ENCODE measurements around the gene FGG.
"Not testable (repeated sequence)": the region's sequence is repeated elsewhere in the genome, so short reads cannot be mapped to it uniquely, and the experiment has no call there.

Gene FGG

DNA sequence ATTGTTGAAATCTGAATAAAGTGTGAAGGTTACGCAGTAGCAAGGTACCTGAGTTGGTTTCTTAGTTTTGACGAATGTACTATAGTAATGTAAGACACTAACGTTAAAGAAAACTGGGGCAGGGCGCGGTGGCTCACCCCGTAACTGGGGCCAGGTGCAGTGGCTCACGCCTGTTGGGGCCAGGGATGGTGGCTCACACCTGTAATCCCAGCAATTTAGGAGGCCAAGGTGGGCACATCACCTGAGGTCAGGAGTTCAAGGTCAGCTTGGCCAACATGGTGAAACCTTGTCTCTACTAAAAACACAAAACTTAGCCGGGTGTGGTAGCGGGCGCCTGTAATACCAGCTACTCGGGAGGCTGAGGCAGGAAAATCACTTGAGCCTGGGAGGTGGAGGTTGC is 15.2 kb downstream of the FGG start:
- H3K23ac ChIP-seq (ENCODE audit: low read length in 2 of 2); H4K91ac ChIP-seq (ENCODE audit: low read length); DNase-seq; H3K27ac ChIP-seq (ENCODE audit: low read length, poor library complexity, severe bottlenecking); H3K18ac ChIP-seq (ENCODE audit: low read depth in 1 of 2, low read length in 2 of 2); H3K4me3 ChIP-seq (ENCODE audit: insufficient read depth in 1 of 2, low read depth in 1 of 2, low read length in 2 of 2); H3K4me2 ChIP-seq (ENCODE audit: low read length, poor library complexity, severe bottlenecking); H3K27me3 ChIP-seq (ENCODE audit: control insufficient read depth in 1 of 2, insufficient read depth in 1 of 2, low read length in 2 of 2); H3K9ac ChIP-seq (ENCODE audit: low read length); H3K36me3 ChIP-seq (ENCODE audit: control insufficient read depth in 1 of 2, insufficient read depth in 2 of 2, low read depth in 1 of 2, low read length in 2 of 2); H2AK5ac ChIP-seq (ENCODE audit: low read length, severe bottlenecking); H2BK15ac ChIP-seq (ENCODE audit: low read depth, poor library complexity, severe bottlenecking); H2BK12ac ChIP-seq (ENCODE audit: low read length in 2 of 2); H3K79me1 ChIP-seq (replicated peaks; ENCODE audit: low read length, poor library complexity, severe bottlenecking); H3K4me1 ChIP-seq (ENCODE audit: control insufficient read depth, insufficient read depth, low read depth, low read length); H3K14ac ChIP-seq (ENCODE audit: low read length in 2 of 2); H2BK120ac ChIP-seq (ENCODE audit: low read depth, low read length); H2AFZ ChIP-seq (ENCODE audit: low read depth, low read length); H3K9me3 ChIP-seq (ENCODE audit: control insufficient read depth, low read length); H4K8ac ChIP-seq (ENCODE audit: low read length); H3K4ac ChIP-seq (ENCODE audit: low read depth in 1 of 2, low read length in 2 of 2); H2BK5ac ChIP-seq (ENCODE audit: low read depth, low read length, poor library complexity, severe bottlenecking): not testable (repeated sequence)
- 94% methylated on average over 11 of the region's 11 CpGs for WGBS

- no peak overlapping the region for H3K4me2 ChIP-seq (ENCODE audit: low read length, poor library complexity, severe bottlenecking)
- peaks cover 0 to under 1% of the 10 kb centered on the region in 2 experiments for H3K27me3 ChIP-seq (ENCODE audit: control insufficient read depth in 1 of 2, insufficient read depth in 1 of 2, low read length in 2 of 2)
Observed at GRCh38 chr4:154595807-154596206, 16.6 kb downstream of the FGG start.

GRCh38 chr4:154594343-154594742 is 18.1 kb downstream of the FGG start:
- WGBS, result 85% methylated on average over 3 of the region's 3 CpGs
- H3K9me3 ChIP-seq (ENCODE audit: control insufficient read depth, low read length); H3K14ac ChIP-seq (ENCODE audit: low read length in 2 of 2); H3K4me3 ChIP-seq (ENCODE audit: insufficient read depth in 1 of 2, low read depth in 1 of 2, low read length in 2 of 2); DNase-seq; H3K23ac ChIP-seq (ENCODE audit: low read length in 2 of 2); H3K79me1 ChIP-seq (replicated peaks; ENCODE audit: low read length, poor library complexity, severe bottlenecking); H2BK12ac ChIP-seq (ENCODE audit: low read length in 2 of 2); H3K4me2 ChIP-seq (ENCODE audit: low read length, poor library complexity, severe bottlenecking); H4K8ac ChIP-seq (ENCODE audit: low read length); H2BK15ac ChIP-seq (ENCODE audit: low read depth, poor library complexity, severe bottlenecking); H3K4me1 ChIP-seq (ENCODE audit: control insufficient read depth, insufficient read depth, low read depth, low read length); H3K4ac ChIP-seq (ENCODE audit: low read depth in 1 of 2, low read length in 2 of 2); H2AK5ac ChIP-seq (ENCODE audit: low read length, severe bottlenecking); H2AFZ ChIP-seq (ENCODE audit: low read depth, low read length); H2BK120ac ChIP-seq (ENCODE audit: low read depth, low read length); H4K91ac ChIP-seq (ENCODE audit: low read length); H3K18ac ChIP-seq (ENCODE audit: low read depth in 1 of 2, low read length in 2 of 2); H2BK5ac ChIP-seq (ENCODE audit: low read depth, low read length, poor library complexity, severe bottlenecking); H3K27ac ChIP-seq (ENCODE audit: low read length, poor library complexity, severe bottlenecking); H3K36me3 ChIP-seq (ENCODE audit: control insufficient read depth in 1 of 2, insufficient read depth in 2 of 2, low read depth in 1 of 2, low read length in 2 of 2); H3K9ac ChIP-seq (ENCODE audit: low read length): not testable (repeated sequence)
- H3K27me3 ChIP-seq (ENCODE audit: control insufficient read depth in 1 of 2, insufficient read depth in 1 of 2, low read length in 2 of 2), result peaks cover 0 to 14% of the 10 kb centered on the region in 2 experiments

More at GRCh38 chr4:154595807-154596206, 16.6 kb downstream of the FGG start:
- Histone ChIP-seq H3K18ac (ENCODE audit: low read depth in 1 of 2, low read length in 2 of 2) (no peak overlapping the region), H3K4me3 (ENCODE audit: insufficient read depth in 1 of 2, low read depth in 1 of 2, low read length in 2 of 2) (no peak overlapping the region), H3K79me1 (replicated peaks; ENCODE audit: low read length, poor library complexity, severe bottlenecking) (no peaks in the 10 kb centered on the region), H3K23ac (ENCODE audit: low read length in 2 of 2) (no peak overlapping the region), H3K36me3 (ENCODE audit: control insufficient read depth in 1 of 2, insufficient read depth in 2 of 2, low read depth in 1 of 2, low read length in 2 of 2) (no peaks in the 10 kb centered on the region), H3K27ac (ENCODE audit: low read length, poor library complexity, severe bottlenecking) (no peak overlapping the region), H2AK5ac (ENCODE audit: low read length, severe bottlenecking) (no peak overlapping the region), H3K14ac (ENCODE audit: low read length in 2 of 2) (no peak overlapping the region), H2BK15ac (ENCODE audit: low read depth, poor library complexity, severe bottlenecking) (no peak overlapping the region), H2BK120ac (ENCODE audit: low read depth, low read length) (no peak overlapping the region), H2BK12ac (ENCODE audit: low read length in 2 of 2) (no peak overlapping the region), H3K9me3 (ENCODE audit: control insufficient read depth, low read length) (no peaks in the 10 kb centered on the region), H3K9ac (ENCODE audit: low read length) (no peak overlapping the region), H2AFZ (ENCODE audit: low read depth, low read length) (no peak overlapping the region), H2BK5ac (ENCODE audit: low read depth, low read length, poor library complexity, severe bottlenecking) (no peak overlapping the region), H3K4ac (ENCODE audit: low read depth in 1 of 2, low read length in 2 of 2) (no peak overlapping the region), H3K4me1 (ENCODE audit: control insufficient read depth, insufficient read depth, low read depth, low read length) (peaks cover 1% of the 10 kb centered on the region), H4K8ac (ENCODE audit: low read length) (no peak overlapping the region), H4K91ac (ENCODE audit: low read length) (no peak overlapping the region)
- peak; percentile 3 for DNase-seq

DNA sequence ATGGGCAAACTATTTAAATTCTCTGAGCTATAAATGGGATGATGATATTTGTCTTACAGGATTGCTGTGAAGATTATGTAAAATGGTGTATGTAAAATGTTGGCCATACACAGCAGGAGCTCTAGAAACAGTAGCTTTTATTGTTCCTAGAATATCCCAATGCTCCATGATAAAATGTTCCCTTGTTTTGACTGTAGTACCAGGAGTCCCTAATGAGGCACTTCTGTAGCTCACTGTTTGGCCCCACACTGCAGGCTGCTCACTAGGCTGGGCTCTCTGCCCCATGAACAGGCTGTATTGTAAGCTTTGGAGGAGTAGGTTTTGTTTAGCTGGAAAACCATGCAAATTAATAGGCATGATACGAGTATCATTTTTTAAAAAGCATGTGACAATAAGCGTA is 18.6 kb downstream of the FGG start:
- Histone ChIP-seq H3K14ac (ENCODE audit: low read length in 2 of 2) (no peak overlapping the region), H4K91ac (ENCODE audit: low read length) (no peak overlapping the region), H3K27me3 (ENCODE audit: control insufficient read depth in 1 of 2, insufficient read depth in 1 of 2, low read length in 2 of 2) (peaks cover 0 to 18% of the 10 kb centered on the region in 2 experiments), H2BK12ac (ENCODE audit: low read length in 2 of 2) (no peak overlapping the region), H2BK5ac (ENCODE audit: low read depth, low read length, poor library complexity, severe bottlenecking) (no peak overlapping the region), H3K9ac (ENCODE audit: low read length) (no peak overlapping the region), H2AK5ac (ENCODE audit: low read length, severe bottlenecking) (no peak overlapping the region), H3K4me2 (ENCODE audit: low read length, poor library complexity, severe bottlenecking) (no peak overlapping the region), H3K4me3 (ENCODE audit: insufficient read depth in 1 of 2, low read depth in 1 of 2, low read length in 2 of 2) (no peak overlapping the region), H2BK120ac (ENCODE audit: low read depth, low read length) (no peak overlapping the region), H2BK15ac (ENCODE audit: low read depth, poor library complexity, severe bottlenecking) (no peak overlapping the region), H4K8ac (ENCODE audit: low read length) (no peak overlapping the region), H3K4me1 (ENCODE audit: control insufficient read depth, insufficient read depth, low read depth, low read length) (peaks cover 5% of the 10 kb centered on the region), H3K36me3 (ENCODE audit: control insufficient read depth in 1 of 2, insufficient read depth in 2 of 2, low read depth in 1 of 2, low read length in 2 of 2) (no peaks in the 10 kb centered on the region), H3K27ac (ENCODE audit: low read length, poor library complexity, severe bottlenecking) (no peak overlapping the region), H3K79me1 (replicated peaks; ENCODE audit: low read length, poor library complexity, severe bottlenecking) (no peaks in the 10 kb centered on the region), H3K23ac (ENCODE audit: low read length in 2 of 2) (no peak overlapping the region), H2AFZ (ENCODE audit: low read depth, low read length) (no peak overlapping the region), H3K4ac (ENCODE audit: low read depth in 1 of 2, low read length in 2 of 2) (no peak overlapping the region), H3K9me3 (ENCODE audit: control insufficient read depth, low read length) (no peaks in the 10 kb centered on the region), H3K18ac (ENCODE audit: low read depth in 1 of 2, low read length in 2 of 2) (no peak overlapping the region)
- no peak for DNase-seq
- WGBS, result 90% methylated on average over 2 of the region's 2 CpGs
